HG03139 (cell line): ENCODE results near the gene PPIA.

Experiments used
- ATAC-seq: cut with Tn5 transposase; IDR thresholded peaks from one replicate; pipeline ENCODE4 v1.9.1; 2021; ENCODE audit not compliant: unreplicated experiment

Gene PPIA

GRCh38 chr7:44796504-44797328 lies at the start of gene PPIA:
Gene PPIA, plus strand, starts transcription at chr7:44796681. Its CDS starts 44 bp downstream, at chr7:44796725.
- ATAC-seq = peak; percentile 82

- ATAC-seq = peak; percentile 58
These were observed 48.2 kb upstream of the PPIA start, which contains the start of gene ZMIZ2 for GRCh38 chr7:44748045-44748947. Gene ZMIZ2, plus strand, starts transcription at chr7:44748847. Its CDS starts 7,403 bp downstream, at chr7:44756250.

- ATAC-seq = peak; percentile 13
These were observed 47.3 kb upstream of the PPIA start for GRCh38 chr7:44748948-44749731.

GRCh38 chr7:44749992-44750391 lies 46.5 kb upstream of the PPIA start:
- ATAC-seq = no peak

GRCh38 chr7:44750424-44750823 lies 46.1 kb upstream of the PPIA start:
- ATAC-seq = no peak

GRCh38 chr7:44750921-44751571 lies 45.4 kb upstream of the PPIA start:
- peak; percentile 45 for ATAC-seq

- ATAC-seq = no peak
These were observed 43.7 kb upstream of the PPIA start for GRCh38 chr7:44752822-44753221.

- no peak for ATAC-seq
These were observed 41.4 kb upstream of the PPIA start for GRCh38 chr7:44754802-44755697.

- no peak for ATAC-seq
These were observed 40.5 kb upstream of the PPIA start for GRCh38 chr7:44755698-44756627.

- no peak for ATAC-seq
These were observed 39.6 kb upstream of the PPIA start for GRCh38 chr7:44756904-44757303.

GRCh38 chr7:44757311-44757710 lies 39.2 kb upstream of the PPIA start:
- ATAC-seq = no peak

- no peak for ATAC-seq
These were observed 38.7 kb upstream of the PPIA start for GRCh38 chr7:44757739-44758138.

- no peak for ATAC-seq
These were observed 37.2 kb upstream of the PPIA start for GRCh38 chr7:44759246-44759645.

GRCh38 chr7:44760034-44760580 lies 36.4 kb upstream of the PPIA start:
- no peak for ATAC-seq

- ATAC-seq = no peak
These were observed 35.0 kb upstream of the PPIA start for GRCh38 chr7:44761207-44762161.

- no peak for ATAC-seq
These were observed 34.2 kb upstream of the PPIA start for GRCh38 chr7:44762300-44762699.
